Measurements from ENCODE around the gene SPTY2D1.
"Not testable (repeated sequence)": the region's sequence is repeated elsewhere in the genome, so short reads cannot be mapped to it uniquely, and the experiment has no call there.

The SPTY2D1 gene

DNA sequence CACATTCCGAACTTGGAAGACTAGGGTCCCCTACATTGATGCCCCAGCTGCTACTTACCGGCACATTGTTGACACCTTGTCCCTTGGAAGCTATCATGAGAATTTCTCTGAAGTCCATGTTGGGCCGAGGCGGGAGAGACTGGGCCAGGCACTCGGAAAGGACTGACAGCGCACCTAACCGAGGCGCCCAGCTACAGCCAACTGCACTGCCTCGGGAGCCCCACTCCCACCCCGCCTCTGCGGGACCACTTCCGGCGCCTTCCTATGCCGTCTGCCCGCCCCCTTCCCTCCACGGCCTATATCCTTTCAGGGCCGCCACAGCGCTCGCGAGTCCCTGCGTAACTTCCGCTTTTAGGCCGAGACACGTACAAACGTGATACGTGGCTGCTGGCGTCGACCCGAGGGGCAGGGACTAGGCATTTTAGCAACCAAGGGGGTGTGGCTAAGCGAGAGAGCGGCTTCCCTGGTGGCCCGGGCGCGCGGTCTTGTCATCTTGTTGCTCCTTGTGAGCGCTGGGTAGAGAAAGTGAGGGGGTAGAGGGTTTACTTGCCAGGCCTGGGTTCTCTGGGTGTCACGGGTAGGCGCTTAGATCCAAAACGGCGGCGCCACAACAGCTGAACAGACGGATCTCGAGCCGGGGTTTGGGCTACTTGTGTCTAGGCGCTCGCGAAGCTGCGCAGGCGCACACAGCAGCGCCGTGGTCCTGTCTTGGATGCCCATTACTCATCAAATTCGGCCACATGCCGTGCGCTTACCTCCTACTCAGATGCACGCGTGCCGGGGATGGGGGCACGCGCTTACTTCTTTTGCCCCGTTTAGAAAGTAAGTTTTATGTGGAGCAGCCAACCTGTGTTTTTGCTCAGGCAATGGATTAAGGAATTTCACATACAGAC is at the start of gene SPTY2D1:
Gene SPTY2D1 (minus strand): TSS at position 203 of the 893 bp plus-strand sequence. CDS start 85 bp downstream, at position 118.
- peak; percentile 96 for DNase-seq (ENCODE audit: low spot score)

DNA sequence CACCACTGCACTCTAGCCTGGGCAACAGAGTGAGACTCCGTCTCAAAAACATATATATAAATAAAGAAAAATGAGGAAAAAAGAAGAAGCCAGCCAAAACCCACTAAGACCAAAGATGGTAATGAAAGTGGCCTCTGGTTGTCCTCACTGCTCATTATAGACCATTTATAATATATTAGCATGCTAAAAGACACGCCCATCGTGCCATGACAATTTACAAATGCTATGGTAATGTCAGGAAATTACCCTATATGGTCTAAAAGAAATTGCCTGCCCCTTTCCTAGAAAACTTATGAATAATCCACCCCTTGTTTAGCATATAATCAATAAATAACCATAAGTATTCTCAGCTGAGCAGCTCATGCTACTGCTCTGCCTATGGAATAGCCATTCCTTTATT is 48.3 kb upstream of the SPTY2D1 start:
- DNase-seq (ENCODE audit: low spot score), result no peak

DNA sequence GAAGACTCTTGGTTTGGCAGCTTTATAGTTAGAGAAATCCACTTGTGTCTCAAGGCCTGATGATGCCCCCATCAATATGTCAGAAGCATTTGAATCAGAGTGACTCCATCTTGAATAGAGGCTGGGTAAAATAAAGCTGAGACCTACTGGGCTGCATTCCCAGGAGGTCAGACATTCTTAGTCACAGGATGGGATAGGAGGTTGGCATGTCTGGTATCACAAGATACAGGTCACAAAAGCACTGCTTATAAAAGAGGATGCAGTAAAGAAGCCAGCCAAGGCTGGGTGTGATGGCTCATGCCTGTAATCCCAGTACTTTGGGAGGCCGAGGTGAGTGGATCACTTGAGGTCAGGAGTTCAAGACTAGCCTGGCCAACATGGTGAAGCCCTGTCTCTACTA is 47.8 kb upstream of the SPTY2D1 start:
- not testable (repeated sequence) for DNase-seq (ENCODE audit: low spot score)

DNA sequence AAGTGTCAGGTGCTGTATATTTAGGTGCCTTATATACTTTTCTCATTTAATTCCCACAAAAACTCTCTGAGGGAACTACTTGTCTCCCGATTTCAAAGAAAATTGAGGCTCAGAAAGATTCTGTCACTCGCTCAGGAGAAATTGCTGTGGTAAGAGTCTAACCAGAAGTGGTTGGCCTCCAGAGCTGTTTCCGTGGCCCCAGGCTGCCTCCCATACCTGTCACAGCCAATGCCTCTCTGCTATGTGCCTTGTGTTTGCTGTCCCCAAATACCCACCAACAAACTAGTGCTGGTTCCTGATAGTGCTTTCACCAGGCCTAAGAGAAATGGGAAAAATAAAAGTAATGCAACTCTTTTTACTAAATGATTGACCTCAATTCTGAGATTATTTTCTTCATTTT is 43.4 kb upstream of the SPTY2D1 start:
- no peak for DNase-seq (ENCODE audit: low spot score)

- DNase-seq (ENCODE audit: low spot score), result no peak
Observed at GRCh38 chr11:18676803-18677202, 42.7 kb upstream of the SPTY2D1 start.

GRCh38 chr11:18672209-18672608 is 38.1 kb upstream of the SPTY2D1 start:
- DNase-seq (ENCODE audit: low spot score), result not testable (repeated sequence)

DNA sequence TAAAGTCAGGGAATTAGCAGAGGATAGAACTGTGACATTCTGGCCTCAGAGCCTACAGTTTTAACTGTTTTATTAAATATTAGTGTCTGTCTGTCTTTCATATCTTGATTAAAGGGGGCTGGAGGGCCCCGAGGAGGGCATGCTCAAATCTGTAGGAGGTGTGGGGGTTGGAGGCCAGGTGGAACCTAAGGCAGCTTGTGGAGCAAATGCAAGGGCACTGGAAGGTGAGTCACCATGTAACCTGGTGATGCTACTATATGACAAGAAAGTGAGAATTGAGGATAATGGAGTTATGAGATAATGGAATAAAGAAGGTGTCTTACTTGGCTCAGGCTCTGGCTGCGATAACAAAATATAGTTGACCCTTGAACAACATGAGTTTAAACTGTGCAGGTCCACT is 37.1 kb upstream of the SPTY2D1 start:
- DNase-seq (ENCODE audit: low spot score), result no peak

GRCh38 chr11:18669711-18670110 is 35.6 kb upstream of the SPTY2D1 start:
- DNase-seq (ENCODE audit: low spot score), result no peak

DNA sequence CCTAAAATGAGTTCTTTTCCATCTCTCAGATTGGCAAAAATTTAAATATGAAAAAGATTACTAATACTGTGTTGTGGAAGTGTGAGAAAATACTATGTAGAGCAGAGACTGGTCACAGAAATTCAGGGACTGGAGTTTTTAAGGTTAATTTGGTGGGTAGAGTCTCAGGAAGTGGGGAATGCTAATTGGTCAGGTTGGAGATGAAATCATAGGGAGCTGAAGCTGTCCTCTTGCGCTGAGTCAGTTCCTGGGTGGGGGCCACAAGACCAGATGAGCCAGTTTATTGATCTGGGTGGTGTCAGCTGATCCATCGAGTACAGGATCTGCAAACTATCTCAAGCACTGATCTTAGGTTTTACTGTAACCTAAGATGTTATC is 35.1 kb upstream of the SPTY2D1 start:
- no peak for DNase-seq (ENCODE audit: low spot score)

DNA sequence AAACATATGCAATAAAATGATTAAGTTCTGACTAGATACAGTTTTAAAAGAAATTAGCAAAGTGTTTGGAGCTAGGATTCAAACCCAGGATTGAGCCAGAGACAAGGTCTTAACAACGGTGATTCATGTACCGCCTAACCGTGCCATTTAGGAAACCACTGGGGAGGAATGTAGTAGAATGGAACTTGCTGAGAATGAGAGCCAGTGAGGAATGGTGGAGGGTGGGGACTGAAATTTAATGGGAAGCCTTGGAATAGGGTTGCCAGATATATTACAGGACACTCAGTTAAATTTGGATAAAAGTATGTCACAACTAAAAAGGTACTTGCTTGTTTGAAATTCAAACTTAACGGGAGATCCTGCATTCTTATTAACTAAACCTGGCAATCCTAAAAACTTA is 34.0 kb upstream of the SPTY2D1 start:
- DNase-seq (ENCODE audit: low spot score), result no peak

- DNase-seq (ENCODE audit: low spot score), result not testable (repeated sequence)
Observed at GRCh38 chr11:18665353-18665872, 31.3 kb upstream of the SPTY2D1 start.

GRCh38 chr11:18657673-18658072 is 23.5 kb upstream of the SPTY2D1 start:
- DNase-seq (ENCODE audit: low spot score), result no peak

GRCh38 chr11:18650859-18651557 is 16.9 kb upstream of the SPTY2D1 start:
- DNase-seq (ENCODE audit: low spot score), result peak; percentile 73

DNA sequence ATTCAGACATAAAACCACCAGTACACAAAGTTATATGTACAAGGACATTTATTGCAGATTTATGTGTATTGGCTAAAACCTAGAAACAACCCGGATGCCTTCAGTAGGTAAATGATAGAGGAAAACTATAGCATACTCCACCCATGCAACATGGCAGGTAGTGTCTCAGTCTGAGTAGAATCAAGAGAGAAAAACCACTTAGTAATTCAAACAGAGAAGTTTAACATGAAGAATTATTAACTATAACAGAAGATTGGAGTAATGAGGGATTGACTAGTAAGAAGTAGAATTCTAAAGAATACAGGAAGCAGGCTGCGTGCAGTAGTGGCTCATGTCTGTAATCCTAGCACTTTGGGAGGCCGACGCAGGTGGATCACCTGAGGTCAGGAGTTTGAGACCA is 16.2 kb upstream of the SPTY2D1 start:
- DNase-seq (ENCODE audit: low spot score), result no peak

DNA sequence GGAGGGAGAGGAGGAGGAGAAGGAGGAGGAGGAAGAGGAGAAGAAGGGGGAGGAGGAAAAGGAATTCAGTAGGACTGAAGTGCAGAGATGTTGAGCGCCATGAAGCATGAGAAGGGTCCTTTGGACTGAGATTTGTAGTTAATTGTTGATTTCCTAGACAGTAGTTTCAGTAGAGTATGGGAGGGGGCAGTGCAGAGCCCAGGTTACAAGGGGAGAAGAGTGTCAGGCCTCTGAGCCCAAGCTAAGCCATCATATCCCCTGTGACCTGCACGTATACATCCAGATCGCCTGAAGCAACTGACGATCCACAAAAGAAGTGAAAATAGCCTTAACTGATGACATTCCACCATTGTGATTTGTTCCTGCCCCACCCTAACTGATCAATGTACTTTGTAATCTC is 8.9 kb upstream of the SPTY2D1 start:
- DNase-seq (ENCODE audit: low spot score), result not testable (repeated sequence)

DNA sequence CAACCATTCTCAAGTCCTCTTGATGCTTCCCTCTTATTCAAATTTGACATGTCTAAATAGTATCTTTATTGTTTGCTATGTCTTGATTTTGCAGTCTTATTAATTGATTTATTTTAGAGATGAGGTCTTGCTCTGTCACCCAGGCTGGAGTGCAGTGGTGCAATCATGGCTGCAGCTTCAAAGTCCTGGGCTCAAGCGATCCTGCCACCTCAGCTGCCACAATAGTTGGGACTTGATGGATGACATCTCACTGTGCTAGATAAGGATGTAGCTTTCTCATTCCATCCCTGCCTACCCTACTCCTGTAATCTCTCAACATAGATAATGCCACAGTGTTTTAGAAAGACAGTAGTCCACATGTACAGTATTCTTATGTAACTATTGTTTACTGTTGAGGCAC is 7.5 kb upstream of the SPTY2D1 start:
- DNase-seq (ENCODE audit: low spot score), result no peak

- DNase-seq (ENCODE audit: low spot score), result no peak
Observed at GRCh38 chr11:18633256-18634139, 644 bp downstream of the SPTY2D1 start.

GRCh38 chr11:18632841-18633240 is 1.3 kb downstream of the SPTY2D1 start:
- no peak for DNase-seq (ENCODE audit: low spot score)

DNA sequence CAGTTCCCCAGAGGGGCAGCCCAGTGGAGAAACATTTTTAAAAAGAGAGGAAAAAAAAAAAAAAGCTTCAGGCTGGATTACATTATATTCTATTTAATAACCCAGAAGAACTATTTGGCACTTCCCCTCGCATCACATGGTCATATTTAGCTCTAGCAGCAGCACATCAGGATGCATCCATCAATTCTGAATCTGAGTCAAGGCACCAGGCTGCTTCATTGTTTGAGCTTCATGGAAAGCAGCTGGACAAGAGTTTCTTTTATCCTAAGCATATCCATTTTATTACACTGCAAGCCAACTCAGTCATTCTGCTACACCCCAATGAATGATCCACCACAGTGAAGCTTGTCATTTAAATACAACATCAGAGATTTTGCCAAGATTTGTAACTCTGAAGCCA is 10.0 kb downstream of the SPTY2D1 start:
- no peak for DNase-seq (ENCODE audit: low spot score)

DNA sequence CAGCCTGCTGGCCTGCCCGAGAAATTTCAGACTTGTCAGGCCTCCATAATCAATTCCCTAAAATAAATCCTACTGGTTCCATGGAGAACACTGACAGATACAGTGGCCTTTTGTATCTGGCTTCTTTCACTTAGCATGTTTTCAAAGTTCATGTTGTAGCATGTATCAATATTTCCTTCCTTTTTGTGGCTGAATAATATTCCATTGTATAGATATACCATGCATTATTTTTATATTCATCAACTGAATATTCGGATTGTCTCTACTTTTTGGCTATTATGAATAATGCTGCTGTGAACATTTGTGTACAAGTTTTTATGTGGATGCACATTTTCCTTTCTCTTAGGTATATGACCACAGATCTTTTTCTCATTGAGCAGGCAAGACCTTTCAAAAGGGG is 10.4 kb downstream of the SPTY2D1 start:
- DNase-seq (ENCODE audit: low spot score), result no peak

GRCh38 chr11:18618342-18619025 is 15.7 kb downstream of the SPTY2D1 start:
- DNase-seq (ENCODE audit: low spot score), result no peak
